ENCODE measurements around the gene ACKR4.

Gene ACKR4

DNA sequence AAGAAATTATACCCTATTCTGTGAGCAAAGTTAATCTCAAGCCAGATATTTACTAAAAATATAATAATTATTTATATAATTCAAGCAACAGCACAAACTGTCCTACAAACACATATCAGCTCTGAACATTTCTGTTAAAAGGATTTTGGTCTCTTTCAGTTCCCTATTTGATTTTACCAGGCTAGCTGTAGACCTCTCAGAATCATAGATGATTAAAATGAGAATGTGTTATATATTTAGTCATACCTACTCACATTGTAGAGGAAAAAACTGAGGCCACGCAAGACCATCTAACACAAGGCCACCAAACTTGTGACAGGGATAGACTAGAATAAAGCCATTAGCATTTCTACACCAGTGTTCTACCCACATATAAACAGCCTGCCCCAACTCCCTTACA is 28.5 kb downstream of the ACKR4 start:
- no peaks in the 10 kb centered on the region for H3K27me3 ChIP-seq (ENCODE audit: insufficient read depth, low read length, poor library complexity, severe bottlenecking)
- H3K9ac ChIP-seq (ENCODE audit: low read depth, low read length, poor library complexity, severe bottlenecking), result no peak overlapping the region
- TF ChIP-seq, protein P1, sequence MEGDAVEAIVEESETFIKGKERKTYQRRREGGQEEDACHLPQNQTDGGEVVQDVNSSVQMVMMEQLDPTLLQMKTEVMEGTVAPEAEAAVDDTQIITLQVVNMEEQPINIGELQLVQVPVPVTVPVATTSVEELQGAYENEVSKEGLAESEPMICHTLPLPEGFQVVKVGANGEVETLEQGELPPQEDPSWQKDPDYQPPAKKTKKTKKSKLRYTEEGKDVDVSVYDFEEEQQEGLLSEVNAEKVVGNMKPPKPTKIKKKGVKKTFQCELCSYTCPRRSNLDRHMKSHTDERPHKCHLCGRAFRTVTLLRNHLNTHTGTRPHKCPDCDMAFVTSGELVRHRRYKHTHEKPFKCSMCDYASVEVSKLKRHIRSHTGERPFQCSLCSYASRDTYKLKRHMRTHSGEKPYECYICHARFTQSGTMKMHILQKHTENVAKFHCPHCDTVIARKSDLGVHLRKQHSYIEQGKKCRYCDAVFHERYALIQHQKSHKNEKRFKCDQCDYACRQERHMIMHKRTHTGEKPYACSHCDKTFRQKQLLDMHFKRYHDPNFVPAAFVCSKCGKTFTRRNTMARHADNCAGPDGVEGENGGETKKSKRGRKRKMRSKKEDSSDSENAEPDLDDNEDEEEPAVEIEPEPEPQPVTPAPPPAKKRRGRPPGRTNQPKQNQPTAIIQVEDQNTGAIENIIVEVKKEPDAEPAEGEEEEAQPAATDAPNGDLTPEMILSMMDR (conservative IDR thresholded peaks at IDR 0.05; ENCODE audit: low read length), result no peak
- TF ChIP-seq EZH2phosphoT487 (IDR thresholded peaks at IDR 0.05; ENCODE audit: borderline replicate concordance), result no peak
- peaks cover 20% of the 10 kb centered on the region for H3K4me1 ChIP-seq (ENCODE audit: insufficient read depth, low read length, poor library complexity, severe bottlenecking)
- H3K79me2 ChIP-seq (ENCODE audit: insufficient read depth, low read length), result no peaks in the 10 kb centered on the region
- H3K4me3 ChIP-seq (ENCODE audit: low read length, poor library complexity, severe bottlenecking), result no peak overlapping the region
- H3K9me2 ChIP-seq (replicated peaks; ENCODE audit: low read depth, low read length), result no peaks in the 10 kb centered on the region
- no peaks in the 10 kb centered on the region for H4K20me1 ChIP-seq (ENCODE audit: insufficient read depth, low read length, poor library complexity, severe bottlenecking)
- no peaks in the 10 kb centered on the region; the same call in 1 of the 2 replicates for H3F3A ChIP-seq (ENCODE audit: low read depth)
- peaks cover 22% of the 10 kb centered on the region; the same call in 1 of the 2 replicates for H3K36me3 ChIP-seq (ENCODE audit: insufficient read depth, low read length)
- H3K9me3 ChIP-seq (ENCODE audit: insufficient read depth, low read depth, low read length), result no peaks in the 10 kb centered on the region
- no peak overlapping the region for H2AFZ ChIP-seq (ENCODE audit: low read length)
- no peak overlapping the region for H3K4me2 ChIP-seq (ENCODE audit: low read depth, low read length, poor library complexity, severe bottlenecking)

- Histone ChIP-seq H3K4me2 (ENCODE audit: low read depth, low read length, poor library complexity, severe bottlenecking) (no peak overlapping the region), H3K79me2 (ENCODE audit: insufficient read depth, low read length) (no peaks in the 10 kb centered on the region), H2AFZ (ENCODE audit: low read length) (no peak overlapping the region), H3K27me3 (ENCODE audit: insufficient read depth, low read length, poor library complexity, severe bottlenecking) (no peaks in the 10 kb centered on the region), H3K9me3 (ENCODE audit: insufficient read depth, low read depth, low read length) (no peaks in the 10 kb centered on the region), H3K4me1 (ENCODE audit: insufficient read depth, low read length, poor library complexity, severe bottlenecking) (peaks cover 16% of the 10 kb centered on the region), H3K4me3 (ENCODE audit: low read length, poor library complexity, severe bottlenecking) (no peak overlapping the region), H3K36me3 (ENCODE audit: insufficient read depth, low read length) (peaks cover 22% of the 10 kb centered on the region; the same call in 1 of the 2 replicates), H3K9me2 (replicated peaks; ENCODE audit: low read depth, low read length) (no peaks in the 10 kb centered on the region), H3K9ac (ENCODE audit: low read depth, low read length, poor library complexity, severe bottlenecking) (no peak overlapping the region), H3F3A (ENCODE audit: low read depth) (no peaks in the 10 kb centered on the region; the same call in 1 of the 2 replicates), H4K20me1 (ENCODE audit: insufficient read depth, low read length, poor library complexity, severe bottlenecking) (no peaks in the 10 kb centered on the region)
- no peak for TF ChIP-seq EZH2phosphoT487 (IDR thresholded peaks at IDR 0.05; ENCODE audit: borderline replicate concordance)
- TF ChIP-seq, protein P1 (conservative IDR thresholded peaks at IDR 0.05; ENCODE audit: low read length), result no peak
Measured at GRCh38 chr3:132626955-132627354, 29.9 kb downstream of the ACKR4 start.

GRCh38 chr3:132628157-132628556 is 31.1 kb downstream of the ACKR4 start:
- H2AFZ ChIP-seq (ENCODE audit: low read length), result no peak overlapping the region
- TF ChIP-seq, protein P1 (conservative IDR thresholded peaks at IDR 0.05; ENCODE audit: low read length), result no peak
- TF ChIP-seq EZH2phosphoT487 (IDR thresholded peaks at IDR 0.05; ENCODE audit: borderline replicate concordance), result no peak
- H4K20me1 ChIP-seq (ENCODE audit: insufficient read depth, low read length, poor library complexity, severe bottlenecking), result no peaks in the 10 kb centered on the region
- H3F3A ChIP-seq (ENCODE audit: low read depth), result no peaks in the 10 kb centered on the region; the same call in 1 of the 2 replicates
- H3K9me2 ChIP-seq (replicated peaks; ENCODE audit: low read depth, low read length), result no peaks in the 10 kb centered on the region
- H3K79me2 ChIP-seq (ENCODE audit: insufficient read depth, low read length), result no peaks in the 10 kb centered on the region
- H3K4me2 ChIP-seq (ENCODE audit: low read depth, low read length, poor library complexity, severe bottlenecking), result no peak overlapping the region
- H3K9ac ChIP-seq (ENCODE audit: low read depth, low read length, poor library complexity, severe bottlenecking), result no peak overlapping the region
- no peaks in the 10 kb centered on the region for H3K9me3 ChIP-seq (ENCODE audit: insufficient read depth, low read depth, low read length)
- H3K4me1 ChIP-seq (ENCODE audit: insufficient read depth, low read length, poor library complexity, severe bottlenecking), result peaks cover 9% of the 10 kb centered on the region
- peaks cover 22% of the 10 kb centered on the region; the same call in 1 of the 2 replicates for H3K36me3 ChIP-seq (ENCODE audit: insufficient read depth, low read length)
- no peaks in the 10 kb centered on the region for H3K27me3 ChIP-seq (ENCODE audit: insufficient read depth, low read length, poor library complexity, severe bottlenecking)
- no peak overlapping the region for H3K4me3 ChIP-seq (ENCODE audit: low read length, poor library complexity, severe bottlenecking)

All from Loucy (cell line).